ENCODE data around the gene ANKRD33. TPM values are rescaled to one million over a fixed set of nuclear protein-coding genes. Genes with fewer than 3 reads are reported as not detected.

ANKRD33 gene
- total and polyA plus RNA-seq, 2 of the 8 experiments (the other 6 are each of a cell fraction or from before 2014, with no cell fraction given) = 0.41 to 0.53 TPM

DNA sequence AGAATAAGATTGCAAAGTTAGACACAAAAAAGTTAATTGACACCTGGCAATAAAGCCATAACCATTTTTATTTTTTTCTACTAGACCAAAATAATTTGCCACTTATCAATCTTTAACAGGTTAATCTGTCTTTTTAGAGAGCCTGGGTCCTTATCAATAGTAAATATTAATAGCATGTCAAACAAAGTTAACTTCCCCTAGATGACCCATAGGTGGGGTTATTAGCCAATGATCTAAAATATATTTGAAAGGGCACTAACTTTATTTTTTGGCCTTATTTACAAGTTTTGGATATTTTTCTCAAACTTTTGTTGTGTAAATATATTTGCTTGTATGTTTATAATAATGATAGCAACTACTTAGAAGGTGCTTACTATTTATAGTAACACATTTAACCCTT lies 3.9 kb downstream of the ANKRD33 start (continued):
- TF ChIP-seq, protein P1, sequence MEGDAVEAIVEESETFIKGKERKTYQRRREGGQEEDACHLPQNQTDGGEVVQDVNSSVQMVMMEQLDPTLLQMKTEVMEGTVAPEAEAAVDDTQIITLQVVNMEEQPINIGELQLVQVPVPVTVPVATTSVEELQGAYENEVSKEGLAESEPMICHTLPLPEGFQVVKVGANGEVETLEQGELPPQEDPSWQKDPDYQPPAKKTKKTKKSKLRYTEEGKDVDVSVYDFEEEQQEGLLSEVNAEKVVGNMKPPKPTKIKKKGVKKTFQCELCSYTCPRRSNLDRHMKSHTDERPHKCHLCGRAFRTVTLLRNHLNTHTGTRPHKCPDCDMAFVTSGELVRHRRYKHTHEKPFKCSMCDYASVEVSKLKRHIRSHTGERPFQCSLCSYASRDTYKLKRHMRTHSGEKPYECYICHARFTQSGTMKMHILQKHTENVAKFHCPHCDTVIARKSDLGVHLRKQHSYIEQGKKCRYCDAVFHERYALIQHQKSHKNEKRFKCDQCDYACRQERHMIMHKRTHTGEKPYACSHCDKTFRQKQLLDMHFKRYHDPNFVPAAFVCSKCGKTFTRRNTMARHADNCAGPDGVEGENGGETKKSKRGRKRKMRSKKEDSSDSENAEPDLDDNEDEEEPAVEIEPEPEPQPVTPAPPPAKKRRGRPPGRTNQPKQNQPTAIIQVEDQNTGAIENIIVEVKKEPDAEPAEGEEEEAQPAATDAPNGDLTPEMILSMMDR (IDR thresholded peaks at IDR 0.05; ENCODE audit: control extremely low read depth in 1 of 3, insufficient read depth in 1 of 3, low read depth in 1 of 3, low read length in 3 of 3) = peak in 1 of 3 experiments; percentile 13; a peak in 1 of 4 replicates
- TF ChIP-seq KDM4A (IDR thresholded peaks at IDR 0.05; ENCODE audit: low read depth, low read length, severe bottlenecking) = no peak
- no peak for TF ChIP-seq GABPA (IDR thresholded peaks at IDR 0.05; ENCODE audit: borderline replicate concordance, insufficient read depth, low read length)
- TF ChIP-seq SRF (IDR thresholded peaks at IDR 0.05; ENCODE audit: low read depth, low read length) = no peak

All from H1 (cell line).